Lung (tissue), 12 donors: Measurements from ENCODE around the gene PDIA2. TPM values are rescaled to one million over a fixed set of nuclear protein-coding genes. Genes with fewer than 3 reads are reported as not detected.

Experiments
- ATAC-seq: fragments of 200-7000 bp; cut with Tn5 transposase; one replicate; pipeline ENCODE4 v1.9.1; 2020; ENCODE audit warnings: moderate number of reproducible peaks; ENCODE audit not compliant: insufficient read depth, low FRiP score
- DNase-seq, 3 donors: peaks; one replicate each; pipeline ENCODE4 v3.0.0-alpha.2; 2013 to 2017
- H3K27ac ChIP-seq, 2 donors: one replicate each; pipeline ENCODE4 v1.5.1; 2013; ENCODE audit warnings: mild to moderate bottlenecking in 2 of 2, moderate library complexity in 2 of 2, control low read depth in 1 of 2, inconsistent platforms in 1 of 2, low read depth in 1 of 2, low read length in 1 of 2
- H3K27me3 ChIP-seq, 3 donors: one replicate each; pipeline ENCODE4 v1.5.1; 2013; ENCODE audit warnings: low read length in 2 of 3; ENCODE audit not compliant: control insufficient read depth in 3 of 3, insufficient read depth in 3 of 3
- H3K36me3 ChIP-seq, 4 donors: one replicate each; pipeline ENCODE4 v1.5.1; 2013; ENCODE audit warnings: low read length in 4 of 4, mild to moderate bottlenecking in 1 of 4, moderate library complexity in 1 of 4; ENCODE audit not compliant: control insufficient read depth in 4 of 4, insufficient read depth in 4 of 4
- H3K4me1 ChIP-seq, 5 donors: one replicate each; pipeline ENCODE4 v1.5.1; 2013; ENCODE audit warnings: low read length in 5 of 5, mild to moderate bottlenecking in 2 of 5, moderate library complexity in 1 of 5; ENCODE audit not compliant: control insufficient read depth in 5 of 5, insufficient read depth in 5 of 5
- H3K4me3 ChIP-seq: one replicate; pipeline ENCODE4 v1.5.1; 2013; ENCODE audit warnings: mild to moderate bottlenecking, control low read depth, moderate library complexity
- H3K9ac ChIP-seq, 2 donors: one replicate each; pipeline ENCODE4 v1.5.1; 2013; ENCODE audit warnings: low read length in 2 of 2, control low read depth in 1 of 2; ENCODE audit not compliant: insufficient read depth in 1 of 2
- H3K9me3 ChIP-seq, 4 donors: one replicate each; pipeline ENCODE4 v1.5.1; 2013; ENCODE audit warnings: low read length in 3 of 4, mild to moderate bottlenecking in 1 of 4, moderate library complexity in 1 of 4; ENCODE audit not compliant: control insufficient read depth in 4 of 4, insufficient read depth in 3 of 4
- CTCF ChIP-seq: IDR thresholded peaks from 2 replicates; pipeline ENCODE4 v1.5.1; 2012; ENCODE audit warnings: mild to moderate bottlenecking; ENCODE audit errors: control extremely low read depth, extremely low read depth
- WGBS, 2 donors: extraction: QIAGEN DNeasy Blood & Tissue Kit; methylation state at CpG; one replicate each; pipeline ENCODE4 v1.1.7; 2013; 5-methylcytosine and 5-hydroxymethylcytosine counted together
- polyA plus RNA-seq, 2 donors: library from polyadenylated mRNA; stranded (reverse); fragments of 200-250 nt; gene quantifications; one replicate each; pipeline ENCODE4 v1.2.1, GENCODE V29; 2013
- total RNA-seq, 2 donors: library from RNA; depleted of rRNA in 1 of 2; stranded (reverse); fragments of >200 nt in 1 of 2; gene quantifications; one replicate each; pipeline ENCODE4 v1.2.1, GENCODE V29; 2014 to 2021
- donor health status: control.
- donor health status: control.
- donor health status: Bipolar disorder and iron deficiency.
- donor health status: healthy.
- donor health status: DM: yes; HTN: yes; CAD: no.

PDIA2 gene
- total and polyA plus RNA-seq, 4 donors = 0.19 to 0.65 (median 0.24) TPM

- no peak for ATAC-seq
- no peak for DNase-seq
- peaks cover 0 to 5% (median 0%) of the 10 kb centered on the region in 5 donors for H3K4me1 ChIP-seq
- peaks cover 0 to 49% (median 13%) of the 10 kb centered on the region in 4 donors for H3K36me3 ChIP-seq
- WGBS, 2 donors = 96% methylated on average over 17 of the region's 17 CpGs
- H3K27me3 ChIP-seq = no peaks in the 10 kb centered on the region
- no peak overlapping the region for H3K4me3 ChIP-seq
- no peaks in the 10 kb centered on the region for H3K9me3 ChIP-seq
- no peak for TF ChIP-seq CTCF
- no peak overlapping the region for H3K27ac ChIP-seq
- no peak overlapping the region for H3K9ac ChIP-seq
These were observed 19.0 kb upstream of the PDIA2 start for GRCh38 chr16:263944-264343.

GRCh38 chr16:264440-264951 is 18.5 kb upstream of the PDIA2 start:
- Histone ChIP-seq H3K9me3 (no peaks in the 10 kb centered on the region), H3K36me3 (peaks cover 0 to 47% (median 13%) of the 10 kb centered on the region in 4 donors)
- 93 to 97% methylated on average over 23 of the region's 23 CpGs for WGBS, 2 donors

GRCh38 chr16:265002-265529 is 17.9 kb upstream of the PDIA2 start:
- Histone ChIP-seq H3K9me3 (no peaks in the 10 kb centered on the region), H3K4me3 (no peak overlapping the region), H3K27me3 (no peaks in the 10 kb centered on the region), H3K9ac (no peak overlapping the region), H3K4me1 (peaks cover 0 to 5% (median 0%) of the 10 kb centered on the region in 5 donors), H3K36me3 (peaks cover 0 to 41% (median 11%) of the 10 kb centered on the region in 4 donors), H3K27ac (no peak overlapping the region)
- ATAC-seq = no peak
- DNase-seq = no peak
- no peak for TF ChIP-seq CTCF
- WGBS, 2 donors = 89 to 93% methylated on average over 14 of the region's 14 CpGs

More at GRCh38 chr16:264440-264951, 18.5 kb upstream of the PDIA2 start:
- Histone ChIP-seq H3K27ac (no peak overlapping the region), H3K27me3 (no peaks in the 10 kb centered on the region), H3K9ac (no peak overlapping the region), H3K4me1 (peaks cover 0 to 5% (median 0%) of the 10 kb centered on the region in 5 donors), H3K4me3 (no peak overlapping the region)
- no peak for ATAC-seq
- TF ChIP-seq CTCF = no peak
- DNase-seq = no peak
